ENCODE data around the gene PA2G4. TPM values are rescaled to one million over a fixed set of nuclear protein-coding genes. Genes with fewer than 3 reads are reported as not detected.
"Not testable (repeated sequence)": the region's sequence is repeated elsewhere in the genome, so short reads cannot be mapped to it uniquely, and the experiment has no call there.

The PA2G4 gene
- total RNA-seq, 1 donor from 2014 or later = 130 TPM

- Mint-ChIP-seq H3K4me1 (ENCODE audit: low read depth, unreplicated experiment) (peaks cover 10% of the 10 kb centered on the region), H3K27ac (ENCODE audit: unreplicated experiment) (no peak overlapping the region)
These were observed 50.0 kb downstream of the PA2G4 start for GRCh38 chr12:56154246-56154771.

GRCh38 chr12:56154818-56155217 lies 50.5 kb downstream of the PA2G4 start:
- H3K4me3 Mint-ChIP-seq (ENCODE audit: unreplicated experiment) = peak overlapping the region; percentile 78
- Histone ChIP-seq H3K36me3 (ENCODE audit: insufficient read depth, low read length) (peaks cover 10% of the 10 kb centered on the region), H3K4me2 (ENCODE audit: low read length) (no peak overlapping the region), H3K27me3 (ENCODE audit: insufficient read depth, low read length) (no peaks in the 10 kb centered on the region), H3K4me3 (ENCODE audit: insufficient read depth, low read depth, low read length) (no peak overlapping the region), H3K9me3 (ENCODE audit: insufficient read depth, low read depth, low read length) (no peaks in the 10 kb centered on the region), H3K4me1 (ENCODE audit: insufficient read depth, low read length) (peaks cover 35% of the 10 kb centered on the region), H3K79me2 (ENCODE audit: insufficient read depth, low read length) (peaks cover 38% of the 10 kb centered on the region), H4K20me1 (ENCODE audit: insufficient read depth, low read length) (peaks cover 16% of the 10 kb centered on the region), H2AFZ (ENCODE audit: low read depth, low read length) (no peak overlapping the region), H3K27ac (ENCODE audit: low read depth, low read length) (no peak overlapping the region), H3K9ac (ENCODE audit: low read length) (no peak overlapping the region)
- TF ChIP-seq EZH2 (IDR thresholded peaks at IDR 0.05; ENCODE audit: insufficient read depth, low read length) = no peak
- TF ChIP-seq CTCF (IDR thresholded peaks at IDR 0.05; ENCODE audit: insufficient read depth, low read depth, low read length) = no peak
- H3K27me3 Mint-ChIP-seq (ENCODE audit: low read depth, unreplicated experiment) = no peaks in the 10 kb centered on the region
- H3K4me1 Mint-ChIP-seq (ENCODE audit: low read depth, unreplicated experiment) = peaks cover 10% of the 10 kb centered on the region
- H3K36me3 Mint-ChIP-seq (ENCODE audit: low read depth, unreplicated experiment) = peaks cover 25% of the 10 kb centered on the region
- no peak for FAIRE-seq
- no peaks in the 10 kb centered on the region for H3K9me3 Mint-ChIP-seq (ENCODE audit: unreplicated experiment)
- H3K27ac Mint-ChIP-seq (ENCODE audit: unreplicated experiment) = peak overlapping the region; percentile 72
- no peak for DNase-seq (ENCODE audit: low read depth)

More at GRCh38 chr12:56154246-56154771, 50.0 kb downstream of the PA2G4 start:
- peaks cover 5% of the 10 kb centered on the region for H3K36me3 ChIP-seq (ENCODE audit: insufficient read depth, low read length)
- H3K4me3 ChIP-seq (ENCODE audit: insufficient read depth, low read depth, low read length) = no peak overlapping the region
- no peak for DNase-seq (ENCODE audit: low read depth)
- Mint-ChIP-seq H3K4me3 (ENCODE audit: unreplicated experiment) (peak overlapping the region; percentile 78), H3K9me3 (ENCODE audit: unreplicated experiment) (no peaks in the 10 kb centered on the region), H3K36me3 (ENCODE audit: low read depth, unreplicated experiment) (peaks cover 21% of the 10 kb centered on the region), H3K27me3 (ENCODE audit: low read depth, unreplicated experiment) (no peaks in the 10 kb centered on the region)
- H3K27me3 ChIP-seq (ENCODE audit: insufficient read depth, low read length) = no peaks in the 10 kb centered on the region
- H3K9ac ChIP-seq (ENCODE audit: low read length) = peak overlapping the region; percentile 43
- TF ChIP-seq CTCF (IDR thresholded peaks at IDR 0.05; ENCODE audit: insufficient read depth, low read depth, low read length) = no peak
- TF ChIP-seq EZH2 (IDR thresholded peaks at IDR 0.05; ENCODE audit: insufficient read depth, low read length) = no peak
- H3K27ac ChIP-seq (ENCODE audit: low read depth, low read length) = no peak overlapping the region
- no peak overlapping the region for H2AFZ ChIP-seq (ENCODE audit: low read depth, low read length)
- peaks cover 34% of the 10 kb centered on the region for H3K4me1 ChIP-seq (ENCODE audit: insufficient read depth, low read length)
- peaks cover 11% of the 10 kb centered on the region for H4K20me1 ChIP-seq (ENCODE audit: insufficient read depth, low read length)
- peaks cover 33% of the 10 kb centered on the region for H3K79me2 ChIP-seq (ENCODE audit: insufficient read depth, low read length)
- H3K9me3 ChIP-seq (ENCODE audit: insufficient read depth, low read depth, low read length) = no peaks in the 10 kb centered on the region
- H3K4me2 ChIP-seq (ENCODE audit: low read length) = no peak overlapping the region
- no peak for FAIRE-seq

GRCh38 chr12:56155256-56155845 lies 51.0 kb downstream of the PA2G4 start:
- Histone ChIP-seq H3K9me3 (ENCODE audit: insufficient read depth, low read depth, low read length) (no peaks in the 10 kb centered on the region), H3K27ac (ENCODE audit: low read depth, low read length) (no peak overlapping the region), H2AFZ (ENCODE audit: low read depth, low read length) (no peak overlapping the region), H3K36me3 (ENCODE audit: insufficient read depth, low read length) (peaks cover 15% of the 10 kb centered on the region), H3K27me3 (ENCODE audit: insufficient read depth, low read length) (no peaks in the 10 kb centered on the region), H4K20me1 (ENCODE audit: insufficient read depth, low read length) (peaks cover 22% of the 10 kb centered on the region), H3K79me2 (ENCODE audit: insufficient read depth, low read length) (peaks cover 43% of the 10 kb centered on the region), H3K9ac (ENCODE audit: low read length) (no peak overlapping the region), H3K4me3 (ENCODE audit: insufficient read depth, low read depth, low read length) (no peak overlapping the region), H3K4me1 (ENCODE audit: insufficient read depth, low read length) (peaks cover 39% of the 10 kb centered on the region), H3K4me2 (ENCODE audit: low read length) (no peak overlapping the region)
- Mint-ChIP-seq H3K27me3 (ENCODE audit: low read depth, unreplicated experiment) (no peaks in the 10 kb centered on the region), H3K4me3 (ENCODE audit: unreplicated experiment) (peak overlapping the region; percentile 78), H3K27ac (ENCODE audit: unreplicated experiment) (peak overlapping the region; percentile 72), H3K36me3 (ENCODE audit: low read depth, unreplicated experiment) (peaks cover 30% of the 10 kb centered on the region), H3K4me1 (ENCODE audit: low read depth, unreplicated experiment) (peaks cover 10% of the 10 kb centered on the region), H3K9me3 (ENCODE audit: unreplicated experiment) (no peaks in the 10 kb centered on the region)
- TF ChIP-seq EZH2 (IDR thresholded peaks at IDR 0.05; ENCODE audit: insufficient read depth, low read length) (no peak), CTCF (IDR thresholded peaks at IDR 0.05; ENCODE audit: insufficient read depth, low read depth, low read length) (no peak)
- DNase-seq (ENCODE audit: low read depth) (no peak), FAIRE-seq (no peak)

GRCh38 chr12:56156464-56157200 lies 52.3 kb downstream of the PA2G4 start:
- H3K9ac ChIP-seq (ENCODE audit: low read length) = peak overlapping the region; percentile 81
- peaks cover 56% of the 10 kb centered on the region for H3K79me2 ChIP-seq (ENCODE audit: insufficient read depth, low read length)
- Mint-ChIP-seq H3K27ac (ENCODE audit: unreplicated experiment) (peak overlapping the region; percentile 96), H3K4me3 (ENCODE audit: unreplicated experiment) (peak overlapping the region; percentile 91), H3K36me3 (ENCODE audit: low read depth, unreplicated experiment) (peaks cover 38% of the 10 kb centered on the region), H3K4me1 (ENCODE audit: low read depth, unreplicated experiment) (peaks cover 14% of the 10 kb centered on the region)
- H3K9me3 Mint-ChIP-seq (ENCODE audit: unreplicated experiment); FAIRE-seq; H3K27me3 ChIP-seq (ENCODE audit: insufficient read depth, low read length); DNase-seq (ENCODE audit: low read depth); H3K9me3 ChIP-seq (ENCODE audit: insufficient read depth, low read depth, low read length); H3K27me3 Mint-ChIP-seq (ENCODE audit: low read depth, unreplicated experiment): not testable (repeated sequence)
- H3K4me2 ChIP-seq (ENCODE audit: low read length) = peak overlapping the region; percentile 99
- peaks cover 41% of the 10 kb centered on the region for H3K4me1 ChIP-seq (ENCODE audit: insufficient read depth, low read length)
- H3K27ac ChIP-seq (ENCODE audit: low read depth, low read length) = peak overlapping the region; percentile 73
- H2AFZ ChIP-seq (ENCODE audit: low read depth, low read length) = peak overlapping the region; percentile 43
- peaks cover 34% of the 10 kb centered on the region for H4K20me1 ChIP-seq (ENCODE audit: insufficient read depth, low read length)
- peak overlapping the region; percentile 64 for H3K4me3 ChIP-seq (ENCODE audit: insufficient read depth, low read depth, low read length)
- peaks cover 28% of the 10 kb centered on the region for H3K36me3 ChIP-seq (ENCODE audit: insufficient read depth, low read length)
